Body of pancreas (tissue), 4 donors: Measurements from ENCODE around the gene PTPN6. TPM values are rescaled to one million over a fixed set of nuclear protein-coding genes. Genes with fewer than 3 reads are reported as not detected.

Experiments
- ATAC-seq: fragments of 150-250 bp; one replicate; pipeline ENCODE4 v1.9.1; 2016
- DNase-seq, 4 donors: peaks; one replicate each; pipeline ENCODE4 v3.0.0-alpha.2; 2019
- H3K27ac ChIP-seq, 4 donors: fragments of 200-600 bp; sonication (generic); 1 replicate in 3 of 4; 2 replicates in 1 of 4; pipeline versions ENCODE4 v1.5.1 to v1.6.1; 2016 to 2019; ENCODE audit warnings: mild to moderate bottlenecking in 1 of 4, mixed read lengths in 1 of 4, moderate library complexity in 1 of 4
- H3K27me3 ChIP-seq, 2 donors: fragments of 200-600 bp; sonication (generic); one replicate each; pipeline ENCODE4 v1.6.0; 2016; ENCODE audit warnings: mild to moderate bottlenecking in 1 of 2
- H3K36me3 ChIP-seq, 2 donors: fragments of 200-600 bp; sonication (generic); replicated peaks in 1 of 2; 2 replicates each; pipeline ENCODE4 v1.5.1; 2016; ENCODE audit warnings: low read depth in 2 of 2; ENCODE audit not compliant: insufficient read depth in 1 of 2
- H3K4me1 ChIP-seq: fragments of 200-600 bp; sonication (generic); one replicate; pipeline ENCODE4 v1.6.0; 2016
- H3K4me3 ChIP-seq, 2 donors: fragments of 200-600 bp; sonication (generic); 1 replicate in 1 of 2; 2 replicates in 1 of 2; pipeline ENCODE4 v1.5.1; 2016 to 2019
- H3K9me3 ChIP-seq, 3 donors: fragments of 200-600 bp; sonication (generic); 1 replicate in 2 of 3; 2 replicates in 1 of 3; pipeline ENCODE4 v1.5.1; 2016
- POLR2A ChIP-seq, 3 donors: fragments of 450-650 bp; IDR thresholded peaks; one replicate each; pipeline ENCODE4 v1.6.1; 2016; ENCODE audit warnings: antibody characterized with exemption in 3 of 3, mild to moderate bottlenecking in 2 of 3
- WGBS, 2 donors: methylation state at CpG; one replicate each; pipeline ENCODE4 v1.1.5; 2017; 5-methylcytosine and 5-hydroxymethylcytosine counted together
- intact Hi-C: fragments of 100-400 bp; cut with DNase I; formaldehyde crosslinking; loops from one replicate; pipeline ENCODE4 v1.15.1; 2023
- total RNA-seq, 2 donors: library from RNA; depleted of rRNA; stranded (reverse); fragments of >200 nt; gene quantifications; one replicate each; pipeline ENCODE4 v1.1.0, GENCODE V29; 2016
- TF ChIP-seq, protein P1 (sequence below), 7 experiments: fragments of 450-650 bp in 4 of 7; fragments of 200-600 bp in 3 of 7; sonication (generic) in 3 of 7; IDR thresholded peaks; one replicate each; pipeline ENCODE4 v1.5.1; 2016 to 2019; ENCODE audit warnings: antibody characterized with exemption in 7 of 7

The PTPN6 gene
- total RNA-seq, 2 donors from 2014 or later, result 18.4 to 19.4 TPM

DNA sequence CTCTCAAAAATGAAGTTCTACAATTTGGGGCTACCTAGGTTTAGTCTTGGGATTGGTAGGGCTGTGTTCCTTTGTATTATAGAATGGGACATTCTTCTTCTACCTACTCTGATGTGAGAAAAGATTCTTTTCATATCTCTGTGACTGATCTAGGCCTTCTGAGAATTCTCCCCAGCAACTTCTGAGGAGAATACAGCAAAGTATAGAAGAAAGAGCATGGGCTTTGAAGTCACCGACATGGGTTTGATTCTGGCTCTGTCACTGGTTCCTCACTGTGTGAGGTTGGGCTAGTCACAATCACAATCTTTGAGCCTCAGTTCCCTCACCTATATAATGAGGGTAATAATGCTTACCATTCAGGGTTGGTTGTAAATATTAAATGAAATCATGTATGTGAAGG is 18.4 kb upstream of the PTPN6 start:
- no peaks in the 10 kb centered on the region for H3K36me3 ChIP-seq
- no peak overlapping the region for H3K4me3 ChIP-seq
- intact Hi-C loops, result no loop called here
- H3K27ac ChIP-seq, result no peak overlapping the region
- H3K4me1 ChIP-seq, result peaks cover 40% of the 10 kb centered on the region
- no peaks in the 10 kb centered on the region for H3K27me3 ChIP-seq
- no peaks in the 10 kb centered on the region for H3K9me3 ChIP-seq
- DNase-seq, result no peak
- ATAC-seq, result no peak
- WGBS, 2 donors, result 48 to 78% methylated on average over 1 of the region's 1 CpG
- no peak for TF ChIP-seq POLR2A (IDR thresholded peaks at IDR 0.05)
- TF ChIP-seq, protein P1, sequence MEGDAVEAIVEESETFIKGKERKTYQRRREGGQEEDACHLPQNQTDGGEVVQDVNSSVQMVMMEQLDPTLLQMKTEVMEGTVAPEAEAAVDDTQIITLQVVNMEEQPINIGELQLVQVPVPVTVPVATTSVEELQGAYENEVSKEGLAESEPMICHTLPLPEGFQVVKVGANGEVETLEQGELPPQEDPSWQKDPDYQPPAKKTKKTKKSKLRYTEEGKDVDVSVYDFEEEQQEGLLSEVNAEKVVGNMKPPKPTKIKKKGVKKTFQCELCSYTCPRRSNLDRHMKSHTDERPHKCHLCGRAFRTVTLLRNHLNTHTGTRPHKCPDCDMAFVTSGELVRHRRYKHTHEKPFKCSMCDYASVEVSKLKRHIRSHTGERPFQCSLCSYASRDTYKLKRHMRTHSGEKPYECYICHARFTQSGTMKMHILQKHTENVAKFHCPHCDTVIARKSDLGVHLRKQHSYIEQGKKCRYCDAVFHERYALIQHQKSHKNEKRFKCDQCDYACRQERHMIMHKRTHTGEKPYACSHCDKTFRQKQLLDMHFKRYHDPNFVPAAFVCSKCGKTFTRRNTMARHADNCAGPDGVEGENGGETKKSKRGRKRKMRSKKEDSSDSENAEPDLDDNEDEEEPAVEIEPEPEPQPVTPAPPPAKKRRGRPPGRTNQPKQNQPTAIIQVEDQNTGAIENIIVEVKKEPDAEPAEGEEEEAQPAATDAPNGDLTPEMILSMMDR (IDR thresholded peaks at IDR 0.05), result no peak

DNA sequence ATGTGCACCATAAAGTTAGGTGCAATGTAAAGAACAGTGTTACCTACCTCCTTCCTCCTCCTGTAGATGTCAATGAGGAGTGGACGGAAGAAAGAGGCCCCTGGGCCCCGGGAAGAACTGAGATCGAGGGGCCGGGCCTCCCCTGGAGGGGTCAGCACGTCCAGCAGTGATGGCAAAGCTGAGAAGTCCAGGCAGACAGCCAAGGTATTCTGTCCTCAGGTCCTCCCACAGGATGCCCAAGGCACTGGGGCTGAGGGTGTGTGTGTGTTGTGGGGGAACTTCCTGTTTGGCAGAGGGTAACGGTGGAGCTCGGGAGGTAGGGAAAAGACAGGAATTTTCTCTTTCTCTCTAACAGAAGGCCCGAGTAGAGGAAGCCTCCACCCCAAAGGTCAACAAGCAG is 17.0 kb upstream of the PTPN6 start:
- intact Hi-C loops, result no loop called here
- no peak for TF ChIP-seq POLR2A (IDR thresholded peaks at IDR 0.05)
- TF ChIP-seq, protein P1 (IDR thresholded peaks at IDR 0.05), result no peak
- H3K4me1 ChIP-seq, result peaks cover 50% of the 10 kb centered on the region
- ATAC-seq (no peak), DNase-seq (no peak)
- no peaks in the 10 kb centered on the region for H3K27me3 ChIP-seq
- H3K36me3 ChIP-seq, result no peaks in the 10 kb centered on the region
- H3K9me3 ChIP-seq, result no peaks in the 10 kb centered on the region
- peak overlapping the region in 3 of 4 donors; percentile 2 to 46 (median 29) for H3K27ac ChIP-seq
- H3K4me3 ChIP-seq, result no peak overlapping the region
- 50 to 61% methylated on average over 8 of the region's 8 CpGs for WGBS, 2 donors

DNA sequence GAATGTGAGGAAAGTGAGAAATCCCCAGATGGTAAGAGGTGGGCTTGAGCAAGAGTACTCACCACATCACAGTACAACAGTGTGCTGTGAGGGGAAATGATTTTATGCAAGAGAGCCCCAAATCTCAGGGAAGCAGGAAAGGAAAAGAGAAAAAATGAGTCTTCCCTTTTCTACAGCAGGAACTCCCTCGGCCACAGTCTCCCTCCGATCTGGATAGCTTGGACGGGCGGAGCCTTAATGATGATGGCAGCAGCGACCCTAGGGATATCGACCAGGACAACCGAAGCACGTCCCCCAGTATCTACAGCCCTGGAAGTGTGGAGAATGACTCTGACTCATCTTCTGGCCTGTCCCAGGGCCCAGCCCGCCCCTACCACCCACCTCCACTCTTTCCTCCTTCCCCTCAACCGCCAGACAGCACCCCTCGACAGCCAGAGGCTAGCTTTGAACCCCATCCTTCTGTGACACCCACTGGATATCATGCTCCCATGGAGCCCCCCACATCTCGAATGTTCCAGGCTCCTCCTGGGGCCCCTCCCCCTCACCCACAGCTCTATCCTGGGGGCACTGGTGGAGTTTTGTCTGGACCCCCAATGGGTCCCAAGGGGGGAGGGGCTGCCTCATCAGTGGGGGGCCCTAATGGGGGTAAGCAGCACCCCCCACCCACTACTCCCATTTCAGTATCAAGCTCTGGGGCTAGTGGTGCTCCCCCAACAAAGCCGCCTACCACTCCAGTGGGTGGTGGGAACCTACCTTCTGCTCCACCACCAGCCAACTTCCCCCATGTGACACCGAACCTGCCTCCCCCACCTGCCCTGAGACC is 15.6 kb upstream of the PTPN6 start:
- no peaks in the 10 kb centered on the region for H3K27me3 ChIP-seq
- no peaks in the 10 kb centered on the region for H3K36me3 ChIP-seq
- intact Hi-C loops, result no loop called here
- TF ChIP-seq, protein P1 (IDR thresholded peaks at IDR 0.05), result no peak
- 78 to 88% methylated on average over 13 of the region's 14 CpGs for WGBS, 2 donors
- H3K4me1 ChIP-seq, result peaks cover 37% of the 10 kb centered on the region
- DNase-seq, result no peak
- no peaks in the 10 kb centered on the region for H3K9me3 ChIP-seq
- H3K4me3 ChIP-seq, result no peak overlapping the region
- peak overlapping the region in 1 of 4 donors; percentile 83 for H3K27ac ChIP-seq
- ATAC-seq, result no peak

- Histone ChIP-seq H3K4me3 (no peak overlapping the region), H3K4me1 (peaks cover 37% of the 10 kb centered on the region), H3K27me3 (no peaks in the 10 kb centered on the region), H3K36me3 (no peaks in the 10 kb centered on the region), H3K27ac (peak overlapping the region in 3 of 4 donors; percentile 83 to 96 (median 87)), H3K9me3 (no peaks in the 10 kb centered on the region)
- intact Hi-C loops, result no loop called here
- no peak for TF ChIP-seq POLR2A (IDR thresholded peaks at IDR 0.05)
- ATAC-seq (no peak), DNase-seq (no peak)
- 92 to 93% methylated on average over 3 of the region's 3 CpGs for WGBS, 2 donors
Measured at GRCh38 chr12:6936194-6936635, 14.9 kb upstream of the PTPN6 start.

GRCh38 chr12:6936636-6937480 is 14.3 kb upstream of the PTPN6 start:
- ATAC-seq (peak; percentile 1), DNase-seq (no peak)
- Histone ChIP-seq H3K27ac (peak overlapping the region; percentile 83 to 96 (median 86)), H3K36me3 (no peaks in the 10 kb centered on the region), H3K9me3 (no peaks in the 10 kb centered on the region), H3K4me3 (peak overlapping the region; percentile 33 to 50), H3K27me3 (no peaks in the 10 kb centered on the region), H3K4me1 (peaks cover 32% of the 10 kb centered on the region)
- WGBS, 2 donors, result 17 to 57% methylated on average over 12 to 36 of the region's 36 CpGs
- intact Hi-C loops, result no loop called here
- TF ChIP-seq POLR2A (IDR thresholded peaks at IDR 0.05), result no peak
- TF ChIP-seq, protein P1 (IDR thresholded peaks at IDR 0.05), result no peak
